Testis (tissue), 2 donors: ENCODE measurements around the gene CRK.
"Not testable (repeated sequence)": the region's sequence is repeated elsewhere in the genome, so short reads cannot be mapped to it uniquely, and the experiment has no call there.

Source experiments
- CTCF ChIP-seq, 3 experiments: fragments of 450-650 bp in 2 of 3; fragments of 200-600 bp in 1 of 3; sonication (generic) in 1 of 3; IDR thresholded peaks; one replicate each; pipeline ENCODE4 v1.5.1; 2016 to 2019; ENCODE audit warnings: antibody characterized with exemption in 3 of 3, mild to moderate bottlenecking in 2 of 3, moderate library complexity in 1 of 3
- POLR2A ChIP-seq: fragments of 450-650 bp; IDR thresholded peaks from one replicate; pipeline ENCODE4 v1.6.1; 2017; ENCODE audit warnings: antibody characterized with exemption, mild to moderate bottlenecking, moderate library complexity

DNA sequence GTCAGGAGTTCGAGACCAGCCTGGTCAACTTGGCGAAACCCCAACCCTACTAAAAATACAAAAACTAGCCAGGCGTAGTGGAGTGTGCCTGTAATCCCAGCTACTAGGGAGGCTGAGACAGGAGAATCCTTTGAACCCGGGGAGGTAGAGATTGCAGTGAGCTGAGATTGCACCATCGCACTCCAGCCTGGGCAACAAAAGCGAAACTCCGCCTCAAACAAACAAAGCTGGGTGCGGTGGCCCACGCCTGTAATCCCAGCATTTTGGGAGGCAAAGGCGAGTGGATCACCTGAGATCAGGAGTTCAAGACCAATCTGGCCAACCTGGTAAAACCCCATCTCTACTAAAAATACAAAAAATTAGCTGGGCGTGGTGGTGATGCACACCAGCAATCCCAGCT lies 2.3 kb downstream of the CRK start:
- not testable (repeated sequence) for TF ChIP-seq POLR2A; CTCF (IDR thresholded peaks at IDR 0.05)
